ENCODE results near the gene CDT1. TPM values are rescaled to one million over a fixed set of nuclear protein-coding genes. Genes with fewer than 3 reads are reported as not detected.

The CDT1 gene
- total RNA-seq, 1 donor from 2014 or later = 9.4 TPM

DNA sequence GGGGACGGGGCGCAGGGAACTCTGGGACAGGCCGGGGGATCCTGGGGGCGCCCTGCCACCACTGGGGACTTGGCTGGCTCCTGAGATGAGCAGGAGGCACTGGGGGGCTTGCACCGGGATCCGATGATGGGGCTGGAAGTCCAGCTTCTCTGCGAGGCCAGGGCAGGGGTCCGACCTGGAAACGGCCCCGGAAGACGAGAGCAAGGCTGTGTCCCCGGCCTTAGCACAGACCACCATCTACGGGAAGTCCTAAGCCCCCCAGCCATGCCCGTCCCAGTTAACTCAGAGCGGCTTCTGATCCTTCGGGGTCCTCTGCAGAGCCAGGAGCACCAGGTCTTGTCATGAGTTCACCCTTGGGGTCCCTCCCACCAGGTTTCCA, 573 bp downstream of the CDT1 start:
- no peak for DNase-seq (ENCODE audit: low read depth, low spot score)

DNA sequence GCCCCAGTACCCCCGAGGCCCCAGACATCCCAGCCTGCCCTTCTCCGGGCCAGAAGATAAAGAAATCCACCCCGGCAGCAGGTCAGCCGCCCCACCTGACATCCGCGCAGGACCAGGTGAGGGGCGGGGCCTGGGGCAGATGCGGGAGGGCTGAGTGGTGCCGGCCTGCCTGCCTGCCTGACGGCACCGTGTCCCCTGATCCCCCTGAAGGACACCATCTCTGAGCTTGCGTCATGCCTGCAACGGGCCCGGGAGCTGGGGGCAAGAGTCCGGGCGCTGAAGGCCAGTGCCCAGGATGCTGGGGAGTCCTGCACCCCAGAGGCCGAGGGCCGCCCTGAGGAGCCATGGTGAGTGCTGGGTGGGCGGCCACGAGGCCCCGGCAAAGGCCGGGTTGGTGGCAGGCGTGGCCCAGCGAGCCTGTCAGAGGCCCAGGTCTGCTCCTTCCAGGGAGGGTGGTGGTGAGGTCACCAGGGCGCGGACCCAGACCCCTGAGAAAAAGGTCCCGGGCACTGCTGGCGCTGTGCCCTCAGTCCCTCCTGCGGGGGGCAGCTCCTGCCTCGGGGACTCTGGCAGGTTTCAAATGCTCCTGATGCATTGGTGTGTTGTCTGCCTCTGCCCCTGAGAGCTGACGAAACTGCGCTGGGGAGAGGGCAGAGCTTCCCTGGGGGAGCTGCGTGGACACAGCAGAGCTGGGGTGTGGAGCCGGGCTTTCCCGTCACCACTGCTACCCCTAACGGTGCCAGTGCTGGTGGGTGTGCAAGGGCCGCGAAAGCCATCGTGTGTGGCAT, 1.2 kb downstream of the CDT1 start:
- DNase-seq (ENCODE audit: low read depth, low spot score) = no peak

DNA sequence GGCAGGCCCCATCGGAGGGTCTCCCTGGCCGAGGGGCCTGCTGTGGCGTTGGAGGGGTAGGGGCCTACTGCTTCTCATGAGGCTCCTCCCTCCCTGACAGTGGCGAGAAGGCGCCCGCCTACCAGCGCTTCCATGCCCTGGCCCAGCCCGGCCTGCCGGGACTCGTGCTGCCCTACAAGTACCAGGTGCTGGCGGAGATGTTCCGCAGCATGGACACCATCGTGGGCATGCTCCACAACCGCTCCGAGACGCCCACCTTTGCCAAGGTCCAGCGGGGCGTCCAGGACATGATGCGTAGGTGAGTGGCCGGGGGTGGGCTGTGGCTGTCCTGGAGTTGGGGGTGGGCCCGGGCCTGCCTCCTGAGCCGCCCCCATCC, 1.7 kb downstream of the CDT1 start:
- no peak for DNase-seq (ENCODE audit: low read depth, low spot score)

DNA sequence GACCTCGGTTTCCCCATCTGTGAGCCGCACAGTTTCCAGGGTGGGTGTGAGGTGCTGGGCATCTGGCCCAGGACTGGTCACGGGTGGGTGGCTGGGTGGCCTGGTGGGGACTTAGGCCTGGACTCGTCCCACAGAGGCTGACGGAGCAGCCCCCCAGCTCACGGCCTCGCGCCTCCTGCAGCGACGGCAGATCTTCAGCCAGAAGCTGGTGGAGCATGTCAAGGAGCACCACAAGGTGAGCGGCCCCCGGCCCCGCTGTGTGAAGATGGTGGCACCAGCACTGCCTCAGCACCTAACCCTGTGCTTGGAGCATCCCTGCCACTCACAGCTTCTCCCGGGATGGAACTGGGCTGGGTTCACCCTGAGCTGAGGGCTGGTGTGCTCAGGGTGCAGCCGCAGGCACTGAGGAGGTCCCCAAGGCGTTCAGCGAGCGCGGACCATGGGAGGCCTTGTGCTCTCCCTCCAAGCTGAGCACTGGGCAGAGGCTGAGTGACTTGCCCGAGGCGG, 2.4 kb downstream of the CDT1 start:
- no peak for DNase-seq (ENCODE audit: low read depth, low spot score)

DNA sequence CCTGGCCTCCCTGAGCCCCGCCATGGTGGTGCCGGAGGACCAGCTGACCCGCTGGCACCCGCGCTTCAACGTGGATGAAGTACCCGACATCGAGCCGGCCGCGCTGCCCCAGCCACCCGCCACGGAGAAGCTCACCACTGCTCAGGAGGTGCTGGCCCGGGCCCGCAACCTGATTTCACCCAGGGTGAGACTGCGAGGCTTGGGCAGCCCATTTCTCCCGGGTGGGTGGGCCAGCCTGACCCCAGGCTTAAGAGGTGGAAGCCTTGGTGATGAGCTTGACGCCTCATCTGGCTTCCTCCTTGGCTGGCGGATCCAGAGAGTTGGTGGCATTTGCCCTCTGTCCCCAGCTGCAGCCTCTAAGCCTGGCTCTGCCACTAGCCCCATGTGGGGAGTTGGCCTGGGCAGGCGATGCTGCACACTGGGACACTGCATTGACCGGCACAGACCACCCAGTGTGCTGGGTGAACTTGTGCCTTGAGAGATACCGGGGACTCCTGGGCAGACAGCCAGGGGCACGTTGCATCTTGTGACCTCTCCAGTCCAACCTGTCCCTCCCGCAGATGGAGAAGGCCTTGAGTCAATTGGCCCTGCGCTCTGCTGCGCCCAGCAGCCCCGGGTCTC, 3.0 kb downstream of the CDT1 start:
- DNase-seq (ENCODE audit: low read depth, low spot score) = no peak

DNA sequence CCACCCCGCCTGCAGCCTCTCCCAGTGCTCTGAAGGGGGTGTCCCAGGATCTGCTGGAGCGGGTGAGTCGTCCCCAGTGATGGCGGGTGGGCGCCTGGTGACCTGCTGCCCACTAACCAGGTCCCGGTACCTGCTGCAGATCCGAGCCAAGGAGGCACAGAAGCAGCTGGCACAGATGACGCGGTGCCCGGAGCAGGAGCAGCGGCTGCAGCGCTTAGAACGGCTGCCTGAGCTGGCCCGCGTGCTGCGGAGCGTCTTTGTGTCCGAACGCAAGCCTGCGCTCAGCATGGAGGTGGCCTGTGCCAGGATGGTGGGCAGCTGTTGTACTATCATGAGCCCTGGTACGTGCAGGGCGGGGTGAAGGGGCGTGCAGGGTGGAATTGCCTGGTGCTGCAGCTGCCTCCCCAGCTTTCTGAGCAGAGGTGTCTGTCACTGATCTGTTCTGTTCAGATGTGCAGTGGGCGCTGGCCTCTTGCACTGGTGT, 3.6 kb downstream of the CDT1 start:
- DNase-seq (ENCODE audit: low read depth, low spot score) = no peak

DNA sequence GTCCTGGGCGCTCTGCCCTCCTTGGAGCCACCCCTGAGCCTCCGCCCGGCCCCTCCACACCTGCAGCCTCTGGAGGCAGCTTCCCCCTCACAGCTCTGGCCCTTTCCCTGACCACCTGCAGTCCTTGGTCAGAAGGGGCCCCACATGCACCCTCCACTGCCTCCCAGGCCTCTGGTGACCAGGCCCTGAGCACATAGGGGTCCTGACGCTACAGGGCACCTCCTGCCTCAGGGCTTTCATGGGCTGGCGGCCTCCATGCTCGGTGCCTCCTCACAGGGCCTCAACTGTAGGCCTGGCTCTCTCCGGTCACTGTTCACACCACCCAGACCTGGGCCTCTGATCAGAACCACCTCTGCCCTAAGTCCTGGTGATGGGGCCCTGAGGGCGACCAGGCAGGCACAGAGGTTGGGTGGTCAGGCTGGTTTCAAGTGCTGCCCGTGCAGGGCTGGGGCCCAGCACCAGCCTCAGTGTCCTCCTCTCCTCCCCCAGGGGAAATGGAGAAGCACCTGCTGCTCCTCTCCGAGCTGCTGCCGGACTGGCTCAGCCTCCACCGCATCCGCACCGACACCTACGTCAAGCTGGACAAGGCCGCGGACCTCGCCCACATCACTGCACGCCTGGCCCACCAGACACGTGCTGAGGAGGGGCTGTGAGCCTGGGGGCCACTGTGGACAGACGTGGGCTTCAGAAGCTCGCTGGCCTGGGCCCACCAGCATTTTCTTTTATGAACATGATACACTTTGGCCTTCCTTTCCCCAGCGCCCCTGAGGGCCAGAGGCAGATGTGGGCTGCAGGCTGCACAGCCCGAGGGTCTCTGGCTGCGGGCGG, 4.3 kb downstream of the CDT1 start:
- no peak for DNase-seq (ENCODE audit: low read depth, low spot score)

DNA sequence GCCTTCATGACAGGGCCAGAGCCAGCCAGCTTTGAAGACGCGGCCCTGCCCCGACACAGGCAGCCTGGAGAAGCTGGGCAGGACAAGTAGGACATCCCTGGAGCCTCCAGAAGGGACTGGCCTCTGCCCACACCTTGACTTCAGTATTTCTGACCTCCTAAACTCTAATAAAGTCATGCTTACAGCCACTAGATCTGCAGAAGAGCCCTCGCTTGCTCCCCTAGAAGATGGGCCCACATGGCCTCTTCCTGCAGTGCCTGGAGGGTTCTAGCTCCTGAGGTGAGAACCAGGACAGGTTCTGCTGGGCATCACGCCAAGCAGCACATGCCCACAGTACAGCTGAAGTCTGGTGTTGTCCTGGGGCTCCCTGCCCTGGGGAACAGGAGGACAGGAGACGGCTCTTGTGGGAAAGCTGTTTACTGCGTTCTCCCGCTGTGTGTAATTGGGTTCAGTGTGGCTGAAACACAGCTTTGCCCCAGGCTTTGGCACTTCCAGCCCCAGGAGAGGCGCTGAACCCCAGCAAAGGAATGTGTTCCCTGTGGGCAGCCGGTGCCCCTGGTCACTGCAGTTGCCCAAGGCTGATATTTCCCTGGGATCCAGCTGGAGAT, 5.6 kb downstream of the CDT1 start:
- no peak for DNase-seq (ENCODE audit: low read depth, low spot score)

DNA sequence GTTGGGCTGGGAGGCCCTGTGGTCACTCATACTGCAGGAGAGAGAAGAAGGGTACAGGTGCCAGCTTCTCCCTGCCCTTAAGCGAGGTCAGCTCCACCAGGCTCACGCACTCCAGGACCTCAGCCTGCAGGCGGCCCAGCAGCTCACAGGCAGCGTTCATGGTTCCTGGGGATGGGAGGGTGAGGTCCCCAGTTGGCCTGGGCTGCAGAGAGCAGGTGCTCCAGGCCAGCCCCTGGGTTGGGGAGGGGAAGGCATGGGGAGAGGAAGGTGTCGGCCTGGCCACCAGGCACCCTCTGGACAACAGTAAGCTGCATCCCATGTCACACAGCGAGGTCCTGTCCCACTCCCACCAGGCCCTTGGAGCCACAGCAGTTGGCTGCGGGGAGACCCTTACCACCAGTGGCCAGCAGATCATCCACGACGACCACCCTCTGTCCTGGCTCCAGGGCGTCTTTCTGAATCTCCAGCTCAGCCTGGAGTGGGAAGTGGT, 6.1 kb downstream of the CDT1 start:
- no peak for DNase-seq (ENCODE audit: low read depth, low spot score)

DNA sequence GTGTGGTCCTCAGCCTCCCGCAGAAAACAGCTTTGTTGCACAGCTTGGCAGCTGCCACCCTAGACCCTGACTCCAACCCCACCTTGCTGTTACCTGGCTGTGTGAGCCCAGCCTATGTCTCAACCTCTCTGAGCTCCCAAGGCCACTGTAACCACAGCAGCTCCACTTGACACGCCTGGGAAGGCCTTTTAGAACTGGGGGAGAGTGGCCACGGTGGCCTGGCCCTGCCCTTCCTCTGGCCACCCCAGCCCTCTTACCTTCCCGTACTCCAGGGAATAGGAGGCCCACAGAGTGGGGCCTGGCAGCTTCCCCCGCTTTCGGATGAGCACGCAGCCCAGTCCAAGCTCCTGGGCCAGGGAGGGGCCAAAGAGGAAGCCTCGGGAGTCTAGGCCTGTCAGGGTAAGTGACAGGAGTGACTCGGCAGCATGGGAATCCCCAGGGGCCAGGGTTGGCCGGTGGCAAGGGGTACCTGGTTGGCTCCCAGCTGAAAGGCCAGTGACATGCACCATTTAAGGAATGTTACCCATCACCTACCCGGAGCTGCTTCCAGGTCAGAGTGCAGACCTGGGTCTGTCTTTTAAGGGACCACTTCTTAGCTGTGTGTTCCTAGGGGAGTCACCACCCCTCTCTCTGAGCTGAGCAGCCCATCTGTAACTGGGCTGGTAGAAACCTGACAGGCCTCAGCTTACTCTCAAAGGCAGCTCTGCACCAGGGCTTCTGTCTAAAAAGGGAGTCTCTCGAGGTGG, 6.8 kb downstream of the CDT1 start:
- no peak for DNase-seq (ENCODE audit: low read depth, low spot score)

DNA sequence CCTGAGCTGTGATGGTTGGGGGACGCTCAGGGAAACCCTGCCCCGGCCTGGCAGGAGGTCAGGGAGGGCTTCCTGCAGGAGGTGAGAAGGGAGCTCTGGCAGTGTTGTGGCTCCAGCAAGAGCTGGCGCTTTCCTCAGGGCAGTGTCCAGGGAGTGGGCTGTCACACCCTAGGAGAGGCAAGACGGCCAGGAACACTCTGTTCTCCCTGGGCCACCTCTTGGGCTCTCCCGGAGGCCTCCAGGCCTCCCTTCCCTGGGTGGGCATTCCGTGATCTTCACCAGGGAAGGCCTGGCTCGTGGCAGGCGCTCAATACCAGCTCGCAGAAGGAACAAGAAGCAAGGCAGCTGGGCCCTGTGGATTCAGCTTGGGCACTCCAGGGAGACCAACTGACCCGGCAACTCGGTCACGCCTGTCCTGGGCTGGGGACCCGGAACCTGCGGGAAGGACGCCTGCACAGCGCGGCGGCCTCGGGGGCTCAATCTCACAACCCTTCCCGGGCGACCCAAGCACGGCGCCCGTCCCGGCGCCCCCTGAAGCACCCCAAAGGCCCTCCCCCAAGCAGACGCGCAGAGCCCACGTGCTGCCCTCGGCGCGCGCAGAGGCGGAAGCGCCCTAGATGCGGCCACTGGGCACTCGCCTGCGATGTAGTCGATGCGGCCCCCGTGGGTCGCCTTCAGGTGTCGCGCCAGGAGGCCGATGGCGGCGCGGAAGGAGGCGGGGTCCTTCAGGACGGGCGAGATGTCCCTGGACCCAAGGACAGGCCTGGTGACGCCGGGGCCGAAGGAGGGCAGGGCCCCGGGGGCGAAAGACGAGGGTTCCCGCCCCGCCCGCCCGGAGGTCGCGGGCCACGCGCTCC, 7.6 kb downstream of the CDT1 start:
- DNase-seq (ENCODE audit: low read depth, low spot score) = no peak

DNA sequence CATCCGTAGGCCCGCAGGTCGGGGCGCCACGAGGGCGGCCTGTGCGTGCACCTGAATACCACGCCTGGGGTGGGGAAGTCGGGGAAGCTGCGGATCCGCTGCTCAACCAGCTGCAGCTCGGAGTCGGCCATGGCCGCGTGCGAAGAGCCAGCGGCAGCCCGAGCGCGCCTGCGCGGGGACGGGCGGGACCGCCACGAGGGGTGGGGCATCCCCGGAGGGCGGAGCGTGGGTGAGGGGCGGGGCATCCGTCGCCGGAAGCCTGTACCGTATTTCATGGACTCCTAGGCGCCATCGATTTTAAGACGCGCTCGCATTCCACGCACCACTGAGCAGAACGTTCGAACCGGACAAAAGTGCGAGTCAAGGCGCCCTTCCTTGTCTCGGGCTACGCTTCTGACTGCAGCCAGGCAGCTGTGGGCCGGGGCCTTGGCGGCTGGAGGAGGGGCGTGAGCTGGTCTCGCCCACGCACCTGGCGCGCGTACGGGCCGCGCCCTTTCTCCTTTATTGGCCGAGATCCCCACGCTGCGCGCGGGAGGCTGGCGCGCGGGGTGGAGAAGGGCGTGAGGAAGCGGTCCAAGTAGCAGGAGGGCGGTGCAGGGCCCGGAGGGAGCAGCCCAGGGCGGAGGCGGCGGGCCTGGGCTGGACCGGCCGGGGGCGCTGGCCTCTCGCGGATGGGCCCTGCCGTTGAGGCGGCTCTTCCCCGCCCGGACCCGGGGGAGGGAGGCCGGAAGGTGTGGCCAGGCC, 8.4 kb downstream of the CDT1 start, which contains the start of gene APRT:
Gene APRT, minus strand, starts transcription at position 160 of the 744 bp plus-strand sequence. Its CDS starts 29 bp downstream, at position 131.
- DNase-seq (ENCODE audit: low read depth, low spot score) = peak; percentile 67

DNA sequence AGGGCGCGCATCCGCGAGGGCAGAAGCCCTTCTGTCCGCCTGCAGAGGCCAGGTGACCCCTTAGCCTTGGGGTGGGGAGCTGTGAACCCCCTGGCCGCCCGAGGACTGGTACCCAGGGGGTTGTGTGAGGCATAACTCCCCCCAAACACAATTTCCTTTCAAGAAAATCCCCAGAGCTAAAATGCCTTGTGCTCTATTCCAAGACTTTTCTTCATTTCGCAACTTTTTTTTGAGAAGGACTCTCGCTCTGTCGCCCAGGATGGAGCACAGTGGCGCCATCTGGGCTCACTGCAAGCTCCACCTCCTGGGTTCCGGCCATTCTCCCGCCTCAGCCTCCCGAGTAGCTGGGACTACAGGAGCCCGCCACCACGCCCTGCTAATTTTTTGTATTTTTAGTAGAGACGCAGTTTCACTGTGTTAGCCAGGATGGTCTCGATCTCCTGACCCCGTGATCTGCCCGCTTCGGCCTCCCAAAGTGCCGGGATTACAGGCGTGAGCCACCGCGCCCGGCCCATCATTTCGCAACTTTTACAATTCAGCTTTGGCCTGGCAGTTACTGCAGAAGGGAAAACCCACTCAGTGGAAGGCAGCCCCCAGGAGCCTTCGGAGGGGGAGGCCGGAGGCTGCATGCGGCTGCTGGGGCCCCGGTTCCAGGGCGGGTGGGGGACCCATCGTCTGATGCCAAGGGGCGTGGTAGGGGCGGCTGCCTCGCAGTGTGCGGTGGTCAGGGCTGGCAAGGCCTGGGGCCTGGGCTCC, 9.1 kb downstream of the CDT1 start:
- no peak for DNase-seq (ENCODE audit: low read depth, low spot score)

DNA sequence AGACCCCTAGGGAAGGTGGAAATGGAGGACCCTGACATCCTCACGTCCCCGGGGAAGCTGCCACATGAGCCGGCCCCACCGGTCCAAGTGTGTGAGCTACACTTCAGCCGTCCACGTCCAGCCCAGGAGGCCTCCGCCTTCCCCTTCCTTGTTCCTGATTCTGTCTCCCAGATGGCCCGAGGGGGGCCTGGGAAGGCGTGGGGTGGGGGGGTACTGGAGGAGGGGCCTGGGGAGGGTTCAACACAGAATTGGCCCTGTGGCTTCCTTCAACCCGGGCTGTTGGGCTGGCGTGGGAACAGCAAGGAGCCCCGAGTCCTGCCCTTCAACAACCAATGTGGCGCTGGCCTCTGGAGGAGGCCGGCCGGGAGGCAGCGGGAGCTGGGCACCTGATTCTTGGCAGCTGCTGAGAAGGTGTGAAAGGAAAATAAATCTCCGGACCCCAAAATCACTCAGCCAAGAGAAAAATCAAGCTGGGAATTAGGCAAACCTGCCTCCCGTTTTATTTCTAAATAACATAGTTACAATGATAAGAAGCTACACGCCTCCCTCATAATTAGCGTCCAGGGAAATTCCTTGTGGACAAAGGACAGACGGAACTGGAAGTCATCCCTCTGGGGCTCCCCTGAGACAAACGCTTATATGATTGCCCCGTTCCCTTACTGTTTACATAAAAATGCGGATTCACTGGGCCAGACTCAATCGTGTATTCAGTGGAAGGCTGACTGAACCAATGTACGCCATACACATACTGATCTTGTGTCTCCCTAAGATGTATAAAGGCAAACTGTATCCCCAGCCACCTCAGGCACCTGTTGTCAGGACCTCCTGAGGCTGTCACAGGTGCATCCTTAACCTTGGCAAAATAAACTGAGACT, 9.9 kb downstream of the CDT1 start:
- no peak for DNase-seq (ENCODE audit: low read depth, low spot score)

DNA sequence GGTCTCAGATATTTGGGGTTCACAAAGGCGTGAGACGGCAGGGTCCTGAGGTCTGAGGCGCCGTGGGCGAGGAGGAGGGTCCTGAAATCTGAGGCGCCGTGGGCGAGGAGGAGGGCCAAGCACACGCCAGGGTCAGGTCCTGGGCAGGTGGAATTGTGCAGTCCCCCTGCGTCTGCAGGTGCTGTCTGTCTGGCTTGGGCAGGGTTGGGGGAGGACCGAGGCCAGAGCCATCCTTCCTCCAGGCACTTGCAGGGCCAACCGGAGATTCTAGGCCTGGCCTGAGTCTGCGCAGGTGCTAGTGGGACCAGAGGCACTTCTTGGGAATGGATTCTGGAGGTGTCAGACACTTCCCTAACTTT, 10.5 kb downstream of the CDT1 start:
- no peak for DNase-seq (ENCODE audit: low read depth, low spot score)

DNA sequence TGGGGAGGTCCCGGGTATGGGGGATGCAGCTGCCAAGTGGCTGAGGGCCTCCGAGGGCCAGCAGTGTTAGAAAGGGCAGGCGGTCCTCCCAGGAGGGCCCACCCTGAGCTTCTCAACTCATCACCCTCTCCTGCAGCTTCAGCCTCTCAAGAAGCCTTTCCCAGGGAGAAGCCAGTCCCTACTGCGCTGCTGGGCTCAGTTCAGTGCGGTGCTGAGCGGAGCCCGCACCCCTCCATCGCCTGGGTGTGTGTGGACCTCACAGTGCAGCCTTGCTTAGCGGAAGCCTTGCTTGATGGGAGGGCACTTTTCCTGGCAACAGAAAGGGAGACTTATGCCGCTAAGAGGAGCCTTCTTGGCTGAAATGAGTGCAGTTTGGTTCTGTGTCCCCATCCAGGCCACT, 11.6 kb downstream of the CDT1 start:
- DNase-seq (ENCODE audit: low read depth, low spot score) = no peak

DNA sequence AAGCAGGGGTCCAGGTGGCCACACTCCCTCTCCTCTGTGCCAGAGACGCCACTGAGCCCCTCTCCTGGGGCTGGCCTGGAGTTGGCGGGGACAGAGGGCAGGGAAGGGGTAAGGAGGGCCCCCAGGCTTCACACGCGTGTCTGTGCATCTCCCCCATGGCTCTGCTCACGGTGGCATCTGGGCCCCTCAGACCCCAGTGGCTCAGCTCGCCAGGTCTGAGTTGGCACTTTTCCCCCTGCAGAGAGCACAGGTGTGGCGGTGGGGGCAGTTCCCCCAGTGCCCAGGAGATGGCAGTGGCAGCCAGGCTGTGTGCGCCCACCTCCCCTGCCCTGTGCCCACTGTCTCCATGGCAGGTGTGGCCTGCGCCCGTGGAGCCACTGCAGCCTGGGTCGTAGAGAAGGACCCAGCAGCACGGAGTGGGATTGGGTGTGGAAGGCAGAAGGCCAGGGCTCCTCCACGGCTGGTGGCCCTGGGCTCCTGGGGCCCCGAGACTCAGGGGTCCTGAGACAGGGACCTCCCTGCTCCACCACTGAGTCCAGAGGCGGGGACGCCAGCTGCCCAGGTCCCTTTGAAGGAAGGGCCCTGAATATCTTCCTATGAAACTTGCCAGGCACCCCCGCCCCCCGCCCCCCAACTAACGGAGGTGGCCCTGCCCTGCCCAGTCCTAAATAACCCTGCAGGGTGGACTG, 12.5 kb downstream of the CDT1 start:
- no peak for DNase-seq (ENCODE audit: low read depth, low spot score)
